GDM1 (cell line): ENCODE measurements around the gene MCM10.

ENCODE experiments used
- DNase-seq: peaks from one replicate; lab custom pipeline; 2025; lab: John Stamatoyannopoulos, UW

MCM10 gene

DNA sequence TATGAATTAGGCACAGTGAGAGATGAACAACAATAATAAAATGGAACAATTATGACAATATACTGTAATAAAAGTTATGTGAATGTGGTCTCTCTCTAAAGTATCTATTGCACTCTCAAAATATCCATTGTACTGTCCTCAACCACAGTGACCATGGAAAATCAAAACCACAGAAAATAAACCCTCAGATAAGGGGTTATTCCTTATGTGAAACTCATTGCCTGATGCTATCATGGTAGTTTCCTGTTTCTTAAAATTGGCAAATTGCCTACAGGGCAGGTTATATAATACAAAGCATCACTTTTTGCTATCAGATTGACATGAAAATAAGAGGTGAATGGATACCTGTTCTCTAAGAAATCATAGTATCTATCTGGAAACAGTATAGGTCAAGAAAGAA, 3.8 kb downstream of the MCM10 start:
- DNase-seq = no peak

DNA sequence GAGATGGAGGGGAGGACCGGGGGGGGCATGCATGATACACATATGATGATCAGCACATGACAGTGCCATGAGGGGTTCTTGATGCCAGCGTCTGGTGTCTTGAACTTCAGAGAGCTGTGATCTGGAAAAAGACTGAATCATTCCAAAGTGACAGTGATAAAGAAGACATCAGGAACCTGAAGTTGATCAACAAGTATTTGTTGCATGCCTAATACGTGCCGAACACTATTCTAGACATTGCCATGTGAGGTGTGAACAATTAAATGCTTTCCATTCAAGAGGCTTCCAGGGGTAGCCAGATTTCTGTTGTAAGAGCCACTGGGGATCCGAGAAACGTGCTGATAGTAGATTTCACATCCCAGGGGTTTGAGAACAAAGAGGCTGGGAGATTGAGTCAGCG, 6.2 kb downstream of the MCM10 start:
- no peak for DNase-seq

DNA sequence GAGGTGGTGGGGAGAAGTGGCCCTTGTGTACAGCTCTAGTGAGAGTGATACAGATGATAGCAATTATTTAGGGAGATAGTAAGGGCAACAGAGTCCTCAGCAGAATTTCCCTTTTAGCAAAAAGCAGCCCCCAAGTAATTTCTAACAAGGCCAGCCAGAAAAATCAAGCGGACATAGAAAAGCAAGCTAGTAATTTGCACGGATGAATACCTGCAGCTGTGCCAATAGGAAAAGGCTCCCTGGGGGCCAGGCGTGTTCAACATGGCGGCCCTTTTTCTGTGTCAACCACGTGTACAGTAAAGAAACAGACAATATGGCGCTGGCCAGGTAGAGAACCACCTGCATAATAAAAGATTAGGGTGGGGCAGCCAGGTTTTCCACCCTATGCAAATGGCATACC, 7.4 kb downstream of the MCM10 start:
- DNase-seq = no peak

DNA sequence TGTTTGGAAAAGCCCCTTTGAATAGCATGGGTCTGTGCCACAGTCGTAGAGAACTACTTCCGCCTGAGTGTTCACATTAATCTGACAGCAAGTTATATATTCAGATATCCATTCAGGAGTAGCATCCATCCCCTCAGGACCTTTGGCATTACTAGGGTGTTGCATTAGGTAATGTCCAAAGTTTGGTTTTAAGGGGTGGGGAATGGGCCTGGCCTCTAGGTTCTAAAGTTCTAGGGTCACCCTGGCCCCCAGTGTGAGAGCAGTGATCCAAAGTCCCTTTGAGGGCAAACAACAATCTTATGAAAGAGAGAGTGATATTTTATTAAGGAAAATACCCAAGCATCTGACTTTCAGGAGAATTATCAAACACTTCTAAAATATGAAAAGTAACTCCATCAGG, 12.3 kb downstream of the MCM10 start:
- no peak for DNase-seq

DNA sequence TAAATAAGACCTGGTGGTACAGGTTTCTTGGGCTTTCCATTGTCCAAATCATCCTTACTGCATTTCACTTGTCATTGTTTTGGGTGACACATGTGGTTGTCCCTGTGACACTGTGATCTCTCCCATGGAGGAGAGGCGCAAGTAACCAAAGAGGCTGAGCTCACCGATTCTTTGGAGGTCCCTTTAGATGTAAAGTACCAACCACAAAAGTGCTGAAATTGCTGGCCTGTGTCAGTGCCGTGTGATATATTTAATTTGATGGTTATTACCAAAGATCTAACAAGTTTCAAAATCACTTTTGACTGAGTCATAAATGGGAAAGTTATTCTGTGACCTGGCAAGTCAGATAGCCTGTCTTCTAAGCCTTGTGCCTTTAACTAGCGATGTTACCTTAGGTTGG, 19.4 kb downstream of the MCM10 start:
- no peak for DNase-seq

DNA sequence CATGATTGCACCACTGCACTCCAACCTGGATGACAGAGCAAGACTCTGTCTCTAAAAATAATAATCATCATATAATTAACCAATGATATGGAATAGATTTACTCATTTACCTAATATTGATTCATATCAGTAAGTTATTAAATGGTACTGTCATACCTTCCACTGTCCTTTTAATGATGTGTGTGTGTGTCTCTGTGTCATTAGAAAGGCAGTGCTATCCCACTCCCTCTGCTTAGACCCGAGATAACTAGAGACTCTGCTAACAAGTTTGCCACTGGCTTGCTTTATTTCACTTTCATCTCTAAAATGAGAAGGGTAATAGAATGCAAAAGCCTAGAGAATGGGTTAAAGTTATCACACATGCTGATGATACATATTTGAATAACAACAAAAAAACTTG, 21.1 kb downstream of the MCM10 start:
- no peak for DNase-seq

DNA sequence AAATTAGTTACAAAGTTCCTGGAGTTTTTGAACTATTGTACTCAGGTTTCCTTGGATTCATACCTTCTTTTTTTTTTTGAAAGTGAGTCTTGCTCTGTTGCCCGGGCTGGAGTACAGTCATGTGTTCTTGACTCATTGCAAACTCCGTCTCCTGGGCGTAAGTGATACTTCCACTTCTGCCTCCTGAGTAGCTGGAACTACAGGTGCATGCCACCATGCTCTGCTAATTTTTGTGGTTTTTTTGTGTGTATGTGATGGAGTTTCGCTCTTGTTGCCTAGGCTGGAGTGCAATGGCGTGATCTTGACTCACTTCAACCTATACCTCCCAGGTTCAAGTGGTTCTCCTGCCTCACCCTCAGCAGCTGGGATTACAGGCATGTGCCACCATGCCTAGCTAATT, 22.3 kb downstream of the MCM10 start:
- no peak for DNase-seq

DNA sequence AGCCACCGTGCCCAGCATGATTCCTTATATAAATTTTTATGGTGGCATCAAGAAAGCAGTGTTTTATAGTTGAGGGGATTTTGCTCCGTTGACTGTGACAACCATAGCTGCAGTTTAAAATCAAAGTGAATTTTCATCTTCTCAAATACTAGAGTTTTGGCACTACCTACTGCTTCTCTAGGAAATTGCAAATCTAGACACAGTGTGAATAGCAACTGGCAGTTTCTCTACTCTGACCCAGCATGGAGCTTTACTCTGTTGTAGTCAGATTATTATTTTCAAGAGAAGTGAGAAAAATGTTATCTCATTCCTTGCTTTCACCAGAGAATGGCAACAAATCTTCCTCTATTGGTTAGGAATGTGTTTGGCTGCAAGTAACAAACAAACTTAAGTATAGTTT, 22.9 kb downstream of the MCM10 start:
- DNase-seq = no peak

DNA sequence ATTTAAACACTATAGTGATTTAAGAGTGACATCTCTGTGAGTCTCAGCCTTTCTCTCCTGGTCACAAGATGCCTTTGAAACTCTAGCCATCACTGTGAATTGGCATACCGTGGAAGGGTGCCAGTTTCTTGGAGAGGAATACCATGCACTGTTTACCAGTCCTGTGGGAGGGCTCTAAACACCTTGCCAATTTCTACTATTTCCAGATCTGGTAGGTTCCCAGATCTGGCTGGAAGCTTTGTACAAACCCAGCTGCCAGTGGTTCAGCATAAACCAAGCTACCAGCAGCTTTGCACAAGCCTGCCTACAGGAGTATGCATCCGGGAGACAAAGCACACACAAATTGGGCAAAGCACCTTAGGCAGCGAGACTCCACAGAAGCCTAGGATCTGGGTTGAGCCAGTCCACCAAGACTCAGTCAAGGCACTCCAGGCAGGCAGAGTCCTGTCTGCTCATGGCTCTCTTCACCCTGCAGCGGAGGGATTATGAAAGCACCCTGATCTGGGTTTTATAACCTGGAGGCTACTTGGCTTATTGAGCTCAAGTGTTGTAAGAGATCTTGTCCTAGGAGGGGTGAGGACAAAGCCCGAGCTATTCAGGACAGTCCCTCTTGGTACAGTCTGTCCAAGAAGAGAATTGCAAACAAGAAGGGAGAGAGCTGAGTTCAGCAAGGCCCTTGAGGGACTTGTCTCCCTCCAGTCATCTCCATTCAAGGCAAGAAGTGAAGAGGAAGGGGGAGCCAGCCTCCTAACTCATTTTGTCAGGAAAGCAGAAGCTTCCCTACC, 23.6 kb downstream of the MCM10 start:
- DNase-seq = no peak

DNA sequence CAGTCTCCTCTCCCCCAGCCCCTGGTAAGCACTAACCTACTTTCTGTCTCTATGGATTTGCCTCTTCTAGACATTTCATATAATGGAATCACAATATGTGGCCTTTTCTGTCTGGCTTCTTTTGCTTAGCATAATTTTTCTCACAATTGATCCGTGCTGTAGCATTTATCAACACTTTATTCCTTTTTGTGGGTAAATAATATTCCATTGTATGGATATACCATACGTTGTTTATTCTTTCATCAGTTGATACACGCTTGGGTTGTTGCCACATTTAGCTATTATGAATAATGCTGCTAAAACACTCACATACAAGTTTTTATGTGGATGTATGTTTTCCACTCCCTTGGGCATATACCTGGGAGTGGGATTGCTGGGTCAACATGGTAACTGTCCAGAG, 25.8 kb downstream of the MCM10 start:
- DNase-seq = no peak

DNA sequence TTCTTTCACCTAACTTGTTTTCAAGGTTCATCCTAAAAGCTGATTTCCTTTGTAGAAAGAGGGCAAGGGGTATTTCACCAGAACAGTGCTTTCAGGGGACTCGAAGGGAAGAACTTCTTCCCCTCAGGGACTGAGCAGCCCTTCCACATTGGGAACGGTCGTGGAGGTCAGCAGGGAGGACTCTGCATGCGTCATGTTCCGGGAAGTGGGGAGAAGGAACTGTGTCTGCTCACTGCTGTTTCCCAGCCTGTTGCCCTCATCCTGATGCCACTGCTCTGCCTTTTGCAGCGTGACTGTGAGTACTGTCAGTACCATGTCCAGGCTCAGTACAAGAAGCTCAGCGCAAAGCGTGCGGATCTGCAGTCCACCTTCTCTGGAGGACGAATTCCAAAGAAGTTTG, 27.2 kb downstream of the MCM10 start:
- DNase-seq = no peak

DNA sequence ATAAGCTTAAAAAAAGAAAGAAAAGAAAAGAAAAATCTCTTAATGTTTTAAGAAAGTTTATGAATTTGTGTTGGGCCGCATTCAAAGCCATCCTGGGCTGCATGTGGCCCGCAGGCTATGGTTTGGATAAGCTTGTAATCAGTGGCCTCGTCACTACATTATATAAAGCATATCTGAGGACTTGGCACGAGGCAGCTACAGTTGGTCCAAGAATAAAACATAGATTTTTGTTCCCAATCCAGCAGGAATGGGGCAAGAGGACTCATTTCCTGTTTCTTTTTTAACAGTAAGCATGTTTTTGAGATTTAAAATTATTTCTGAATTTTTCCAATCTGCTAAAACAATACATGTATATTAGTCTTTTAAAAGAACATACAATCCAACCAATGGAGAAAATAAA, 28.6 kb downstream of the MCM10 start:
- no peak for DNase-seq

DNA sequence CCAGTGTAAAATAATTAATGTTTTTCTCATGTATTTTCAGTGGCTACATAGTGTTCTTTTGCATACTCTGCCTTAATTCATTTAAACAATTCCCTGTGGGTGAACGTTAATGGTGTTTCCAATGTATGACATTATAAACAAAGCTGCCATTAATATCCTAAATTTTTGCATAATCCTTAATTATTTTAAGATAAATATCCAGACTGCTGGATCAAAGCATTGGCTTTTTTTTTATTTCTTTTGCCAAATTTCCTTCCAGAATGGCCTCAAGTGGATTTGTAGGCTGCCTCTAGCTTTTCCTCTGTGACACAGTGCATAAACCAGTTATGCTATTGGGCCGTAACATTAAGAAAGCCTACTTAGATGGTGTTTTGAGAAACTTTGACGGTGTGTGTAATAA, 29.5 kb downstream of the MCM10 start:
- DNase-seq = no peak

DNA sequence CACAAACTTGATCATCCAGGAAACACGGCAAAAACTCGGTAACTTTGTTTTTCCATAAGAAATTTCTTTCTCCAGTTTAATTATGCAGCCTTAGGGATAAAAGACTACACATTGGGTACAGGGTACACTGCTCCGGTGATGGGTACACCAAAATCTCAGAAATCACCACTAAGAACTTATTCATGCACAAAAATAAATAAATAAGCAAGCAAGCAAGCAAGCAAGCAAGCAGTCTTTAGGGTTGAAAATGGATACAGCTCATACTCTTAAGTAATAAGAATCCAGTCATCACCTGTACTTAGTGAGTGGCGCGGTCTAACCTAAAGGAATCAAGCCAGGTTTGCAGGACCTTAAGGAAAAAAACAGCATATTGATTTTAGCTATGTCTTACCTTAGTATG, 30.0 kb downstream of the MCM10 start:
- no peak for DNase-seq

DNA sequence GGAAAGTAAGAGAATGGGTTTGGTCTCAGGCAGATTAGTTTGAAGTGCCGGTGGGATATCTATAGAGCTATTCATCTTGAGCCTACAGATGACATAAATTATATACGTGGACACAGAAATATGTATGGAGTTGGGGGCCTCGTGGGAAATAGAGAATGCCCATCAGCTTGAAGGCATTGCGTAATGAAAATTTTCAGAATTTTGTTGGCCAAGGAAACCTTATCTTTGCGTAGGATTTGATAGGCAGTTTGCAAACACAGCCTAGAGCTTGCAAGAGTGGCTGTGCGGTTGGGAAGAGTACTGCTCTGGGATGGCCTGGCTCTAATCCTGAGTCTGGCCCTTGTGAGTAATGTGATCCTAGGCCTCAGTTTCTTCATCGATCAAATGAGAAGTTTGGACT, 32.3 kb downstream of the MCM10 start:
- DNase-seq = no peak

DNA sequence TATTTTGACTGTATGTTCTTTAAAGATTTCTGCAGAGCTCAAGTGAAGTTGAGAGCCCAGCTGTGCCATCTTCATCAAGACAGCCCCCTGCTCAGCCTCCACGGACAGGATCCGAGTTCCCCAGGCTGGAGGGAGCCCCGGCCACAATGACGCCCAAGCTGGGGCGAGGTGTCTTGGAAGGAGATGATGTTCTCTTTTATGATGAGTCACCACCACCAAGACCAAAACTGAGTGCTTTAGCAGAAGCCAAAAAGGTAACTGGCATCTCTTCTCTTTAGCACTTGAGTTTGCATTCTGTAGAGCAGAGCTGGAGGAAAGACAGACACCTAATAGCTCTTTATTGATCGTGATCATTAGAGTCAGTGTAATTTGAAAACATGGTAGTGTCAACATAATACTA, 33.7 kb downstream of the MCM10 start:
- no peak for DNase-seq

DNA sequence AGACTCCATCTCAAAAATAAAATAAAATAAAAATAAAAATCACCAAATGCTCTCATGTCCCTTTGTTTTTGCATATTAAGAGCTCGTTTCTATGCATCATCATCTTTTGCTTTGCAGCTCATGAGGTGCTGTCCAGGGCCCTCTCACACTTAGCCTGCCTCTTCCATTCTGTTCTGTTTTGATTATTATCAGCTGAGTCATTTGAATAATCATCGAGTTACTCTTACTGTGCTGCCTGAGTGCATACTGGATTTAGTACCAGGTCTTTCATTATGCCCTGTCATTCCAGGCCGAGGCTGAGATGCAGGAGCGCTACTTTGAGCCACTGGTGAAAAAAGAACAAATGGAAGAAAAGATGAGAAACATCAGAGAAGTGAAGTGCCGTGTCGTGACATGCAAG, 39.8 kb downstream of the MCM10 start:
- DNase-seq = no peak

DNA sequence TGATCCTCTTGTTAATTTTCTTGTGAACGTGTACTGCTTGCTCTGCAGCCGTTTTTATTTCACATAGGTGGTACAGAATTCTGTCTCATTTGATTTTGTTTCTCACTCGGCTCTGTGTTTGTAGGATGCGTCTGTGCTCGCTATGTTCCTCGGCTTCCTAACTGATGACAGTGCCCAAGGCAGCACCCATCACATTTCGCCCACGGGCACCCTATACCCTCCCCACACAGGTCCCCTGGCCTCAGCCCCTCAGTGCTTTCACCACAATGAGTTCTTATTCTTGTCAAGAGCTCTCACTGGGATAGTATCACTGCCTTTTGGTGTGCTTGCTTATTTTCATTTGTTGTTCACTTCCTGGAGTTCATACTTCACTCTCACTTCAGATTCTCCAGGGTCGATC, 44.7 kb downstream of the MCM10 start:
- no peak for DNase-seq

DNA sequence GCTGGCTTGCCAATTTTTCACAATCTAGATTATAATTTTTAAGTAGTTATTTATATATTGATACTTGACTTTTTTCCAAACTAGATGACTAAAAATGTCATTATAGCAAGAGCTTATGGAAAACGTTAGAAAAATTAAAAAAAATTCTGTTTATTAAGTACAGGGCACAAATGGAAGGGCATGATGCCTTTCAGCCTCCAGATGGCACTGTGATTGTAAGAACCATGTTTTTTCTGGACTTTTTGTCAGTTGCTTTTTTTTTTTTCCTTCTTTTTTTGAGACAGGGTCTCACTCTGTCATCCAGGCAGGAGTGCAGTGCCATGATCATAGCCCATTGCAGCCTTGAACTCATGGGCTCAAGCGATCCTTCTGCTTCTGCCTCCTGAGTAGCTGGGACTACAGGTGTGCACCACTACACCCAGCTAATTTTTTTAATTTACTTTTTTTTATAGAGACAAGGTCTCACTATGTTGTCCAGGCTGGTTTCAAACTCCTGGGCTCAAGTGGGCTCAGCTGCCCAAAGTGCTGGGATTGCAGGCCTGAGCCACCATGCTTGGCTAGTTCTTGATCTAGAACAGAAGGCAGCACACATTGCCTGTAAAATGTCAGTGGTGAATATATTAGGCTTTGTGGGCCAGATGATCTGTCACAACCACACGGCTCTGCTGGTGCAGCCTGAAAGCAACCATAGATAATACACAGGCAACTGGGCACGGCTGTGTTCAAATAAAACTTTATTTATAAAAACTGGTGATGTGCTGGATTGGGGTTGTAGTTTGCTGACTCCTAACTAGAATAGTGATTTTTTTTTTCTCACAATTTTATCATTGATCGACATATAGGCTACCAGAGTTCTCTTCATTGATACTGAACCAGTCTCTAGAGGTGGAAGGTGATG, 45.4 kb downstream of the MCM10 start:
- DNase-seq = no peak

DNA sequence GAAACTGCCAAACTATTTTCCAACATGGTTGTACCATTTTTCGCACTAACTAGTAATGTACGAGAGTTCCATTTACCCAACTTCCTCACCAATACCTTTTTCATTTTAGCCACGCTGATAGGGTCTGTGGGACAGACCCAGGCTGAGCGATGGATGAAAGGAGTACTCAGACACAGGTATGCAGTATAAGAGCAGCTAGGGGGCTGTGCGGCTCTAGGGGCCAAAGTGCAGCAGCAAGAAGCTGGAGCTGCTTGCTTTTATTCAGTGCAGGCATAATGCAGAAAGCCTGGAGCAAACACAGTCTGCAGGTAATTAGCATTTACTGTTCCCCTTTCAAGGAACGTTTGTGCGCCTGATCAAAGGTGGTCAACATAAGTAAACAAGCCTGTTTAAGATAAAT, 51.8 kb downstream of the MCM10 start:
- DNase-seq = no peak

DNA sequence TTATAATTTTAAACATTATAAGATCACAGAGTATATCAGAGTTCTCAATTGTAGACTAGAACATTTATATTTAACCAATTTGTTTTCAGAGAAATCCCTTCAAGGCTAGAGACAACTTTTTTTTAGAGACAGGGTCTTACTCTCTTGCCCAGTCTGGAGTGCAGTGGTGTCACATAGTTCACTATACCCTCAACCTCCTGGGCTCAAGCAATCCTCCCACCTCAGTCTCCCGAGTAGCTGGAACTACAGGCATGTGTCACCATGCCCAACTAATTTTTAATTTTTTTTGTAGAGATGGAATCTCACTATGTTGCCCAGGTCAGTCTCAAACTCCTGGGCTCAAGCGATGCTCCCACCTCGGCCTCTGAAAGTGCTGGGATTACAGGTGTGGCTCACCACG, 57.5 kb downstream of the MCM10 start:
- DNase-seq = no peak

DNA sequence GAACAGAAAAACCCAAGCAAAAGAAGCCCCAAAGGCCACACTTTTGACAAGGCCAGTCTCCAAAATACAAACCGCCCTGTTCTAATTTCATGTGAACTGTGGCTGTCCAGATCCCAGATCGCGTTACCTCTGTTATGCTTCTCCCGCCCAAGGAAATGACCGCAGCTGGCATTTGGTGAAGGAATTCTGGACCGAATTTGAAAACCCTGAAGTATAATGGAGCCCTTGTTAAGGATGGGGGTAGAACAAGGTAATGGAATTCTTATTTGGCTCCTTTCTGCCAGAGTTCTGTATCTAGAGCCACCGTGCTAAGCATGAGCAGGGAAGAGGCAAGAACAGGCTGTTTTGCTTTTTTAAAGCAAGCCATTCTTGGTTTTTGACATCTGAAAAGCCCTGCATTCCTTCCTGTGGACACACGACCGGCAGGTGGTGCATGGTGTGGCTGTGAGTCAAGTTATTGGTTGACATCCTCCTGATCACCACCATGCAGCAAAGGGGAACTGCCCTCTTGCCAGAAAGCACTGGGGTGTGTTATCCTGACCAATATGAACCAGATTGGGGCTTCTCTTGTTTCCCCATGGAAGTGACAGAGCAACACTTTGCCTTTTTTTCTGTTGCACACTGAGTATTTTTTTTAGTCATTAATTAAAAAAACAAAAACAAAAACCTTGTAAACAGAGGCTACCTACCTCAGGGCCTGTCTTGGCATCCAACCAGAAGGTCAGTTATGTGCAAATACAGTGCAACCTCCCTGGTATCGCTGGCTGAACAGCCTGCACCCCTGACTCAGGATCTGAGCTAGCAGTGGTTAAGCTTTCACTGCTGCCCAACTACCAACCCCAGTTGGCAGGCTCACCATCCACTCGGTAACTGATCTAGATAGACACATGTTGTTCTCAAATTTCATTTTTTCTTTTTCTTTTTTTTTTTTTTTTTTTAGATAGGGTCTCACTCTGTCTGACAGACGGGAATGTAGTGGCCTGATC, 58.6 kb downstream of the MCM10 start:
- DNase-seq = peak; percentile 15
